RWPE1 (cell line): ENCODE data around the gene INPP5F.

Source experiments
- CTCF ChIA-PET: fragments of 350-600 bp; sonication (Branson Sonifier 250); formaldehyde crosslinking; extraction: SDS; loops from one replicate; lab custom pipeline; 2021; lab: Yijun Ruan, JAX
- POLR2A ChIA-PET: fragments of 400-600 bp; formaldehyde crosslinking; extraction: SDS; loops from one replicate; lab custom pipeline; 2020; ENCODE audit warnings: antibody characterized with exemption; ENCODE audit not compliant: low non-redundant PET; lab: Yijun Ruan, JAX
- DNase-seq: peaks from one replicate; pipeline ENCODE4 v3.0.0; 2012; ENCODE audit warnings: low spot score
- H3K27ac ChIP-seq: fragments of 450-650 bp; 2 replicates; pipeline ENCODE4 v1.5.1; 2017
- TF ChIP-seq, protein P1 (sequence below): fragments of 450-650 bp; conservative IDR thresholded peaks from 2 replicates; pipeline ENCODE4 v1.5.1; 2017; ENCODE audit warnings: low read depth, mild to moderate bottlenecking

The INPP5F gene

GRCh38 chr10:119728172-119728800 lies 2.4 kb downstream of the INPP5F start:
- H3K27ac ChIP-seq: no peak overlapping the region
- ChIA-PET POLR2A (interaction anchor here (0.5 kb wide), 1 partner anchor 97 kb away, joined by 12 read pairs; no protein-coding TSS in a partner anchor), CTCF (no interaction called here)
- TF ChIP-seq, protein P1, sequence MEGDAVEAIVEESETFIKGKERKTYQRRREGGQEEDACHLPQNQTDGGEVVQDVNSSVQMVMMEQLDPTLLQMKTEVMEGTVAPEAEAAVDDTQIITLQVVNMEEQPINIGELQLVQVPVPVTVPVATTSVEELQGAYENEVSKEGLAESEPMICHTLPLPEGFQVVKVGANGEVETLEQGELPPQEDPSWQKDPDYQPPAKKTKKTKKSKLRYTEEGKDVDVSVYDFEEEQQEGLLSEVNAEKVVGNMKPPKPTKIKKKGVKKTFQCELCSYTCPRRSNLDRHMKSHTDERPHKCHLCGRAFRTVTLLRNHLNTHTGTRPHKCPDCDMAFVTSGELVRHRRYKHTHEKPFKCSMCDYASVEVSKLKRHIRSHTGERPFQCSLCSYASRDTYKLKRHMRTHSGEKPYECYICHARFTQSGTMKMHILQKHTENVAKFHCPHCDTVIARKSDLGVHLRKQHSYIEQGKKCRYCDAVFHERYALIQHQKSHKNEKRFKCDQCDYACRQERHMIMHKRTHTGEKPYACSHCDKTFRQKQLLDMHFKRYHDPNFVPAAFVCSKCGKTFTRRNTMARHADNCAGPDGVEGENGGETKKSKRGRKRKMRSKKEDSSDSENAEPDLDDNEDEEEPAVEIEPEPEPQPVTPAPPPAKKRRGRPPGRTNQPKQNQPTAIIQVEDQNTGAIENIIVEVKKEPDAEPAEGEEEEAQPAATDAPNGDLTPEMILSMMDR: no peak
- DNase-seq: no peak

DNA sequence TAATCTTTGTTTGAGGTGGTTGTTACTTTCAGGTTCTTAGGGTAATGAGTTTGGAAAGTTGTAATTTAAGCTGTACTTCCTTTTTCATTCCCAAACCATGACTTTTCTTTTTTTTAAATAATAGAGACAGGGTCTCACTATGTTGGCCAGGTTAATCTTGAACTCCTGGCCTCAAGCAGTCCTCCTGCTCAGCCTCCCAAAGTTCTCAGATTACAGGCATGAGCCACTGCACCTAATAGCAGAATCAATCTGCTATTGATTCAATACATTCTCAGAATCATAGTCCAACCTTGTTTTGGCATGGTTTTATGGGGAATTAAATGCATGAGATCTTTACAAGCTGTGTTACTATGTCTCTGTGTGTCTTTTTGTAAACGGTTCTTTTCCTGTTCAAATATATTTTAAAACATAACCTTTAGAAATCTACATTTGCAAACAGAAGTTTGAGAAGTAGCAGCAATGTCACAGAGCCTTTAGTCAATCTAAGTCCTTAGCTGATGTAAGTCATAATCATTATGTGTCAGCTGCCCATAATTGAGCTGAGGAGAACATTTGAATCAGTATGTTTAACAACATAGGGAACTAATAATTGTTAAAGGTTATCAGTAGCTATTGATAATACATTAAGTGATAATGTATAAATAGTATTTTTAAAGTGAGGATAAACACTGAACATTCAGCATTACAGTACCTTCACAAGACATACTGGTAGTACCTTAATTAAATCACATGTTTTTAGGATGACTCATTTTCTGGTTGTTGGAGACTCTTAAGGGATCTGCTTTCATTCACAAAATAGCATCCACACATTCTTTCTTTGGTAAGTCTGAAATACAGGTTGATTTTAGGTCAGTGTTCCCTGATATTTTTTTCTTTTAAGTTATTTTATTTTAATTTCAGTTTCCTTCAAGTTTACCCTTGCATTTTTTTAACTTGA lies 8.8 kb downstream of the INPP5F start:
- peak; percentile 83 for DNase-seq
- POLR2A ChIA-PET: no interaction called here
- CTCF ChIA-PET: interaction anchor here (0.6 to 1.2 kb wide), 2 partner anchors 85 to 126 kb away, joined by 3 read pairs; no protein-coding TSS in a partner anchor
- H3K27ac ChIP-seq: no peak overlapping the region
- TF ChIP-seq, protein P1: no peak

DNA sequence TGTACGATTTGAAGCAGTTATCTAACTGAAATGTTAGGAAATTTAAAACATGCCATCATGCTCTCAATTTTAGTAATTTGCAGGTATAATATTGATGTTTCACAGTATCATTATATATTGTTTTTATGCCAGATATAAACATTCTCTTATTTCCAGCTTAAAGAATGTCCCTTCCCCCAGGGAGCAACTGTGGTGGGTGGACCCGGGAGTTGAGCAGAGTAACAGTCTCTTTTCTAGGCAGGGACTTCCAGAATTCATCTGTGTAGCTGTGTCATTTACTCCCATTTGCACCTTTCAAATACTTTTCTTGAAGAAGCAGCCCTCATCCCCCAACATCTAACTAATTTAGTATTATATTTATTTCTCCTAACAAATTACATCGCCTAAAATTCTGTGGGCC lies 9.6 kb downstream of the INPP5F start:
- TF ChIP-seq, protein P1: no peak
- CTCF ChIA-PET: interaction anchor here (0.6 to 1.2 kb wide), 2 partner anchors 76 to 127 kb away, joined by 3 read pairs; no protein-coding TSS in a partner anchor

DNA sequence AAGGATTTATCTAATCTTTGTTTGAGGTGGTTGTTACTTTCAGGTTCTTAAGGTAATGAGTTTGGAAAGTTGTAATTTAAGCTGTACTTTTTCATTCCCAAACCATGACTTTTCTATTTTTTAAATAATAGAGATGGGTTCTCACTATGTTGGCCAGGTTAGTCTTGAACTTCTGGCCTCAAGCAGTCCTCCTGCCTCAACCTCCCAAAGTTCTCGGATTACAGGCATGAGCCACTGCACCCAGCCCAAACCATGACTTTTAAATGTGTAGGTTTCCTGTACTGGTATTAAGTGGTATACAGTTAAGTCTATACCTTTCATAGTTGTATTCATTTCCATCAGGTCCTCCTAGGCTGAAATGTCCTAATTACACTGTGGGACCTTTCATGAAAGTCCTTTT lies 10.4 kb downstream of the INPP5F start:
- H3K27ac ChIP-seq: no peak overlapping the region
- ChIA-PET POLR2A (no interaction called here), CTCF (interaction anchor here (1.2 to 1.8 kb wide), 2 partner anchors 14 to 128 kb away, joined by 3 to 6 read pairs; no protein-coding TSS in a partner anchor)
- TF ChIP-seq, protein P1: no peak
- no peak for DNase-seq

More for the DNA sequence above, 9.6 kb downstream of the INPP5F start:
- no peak for DNase-seq
- POLR2A ChIA-PET: no interaction called here
- no peak overlapping the region for H3K27ac ChIP-seq

GRCh38 chr10:119737039-119737663 lies 11.3 kb downstream of the INPP5F start:
- POLR2A ChIA-PET: interaction anchor here (1.2 kb wide), 1 partner anchor 11 kb away, joined by 3 read pairs; the partner anchor contains the start of gene INPP5F
- no peak for DNase-seq
- CTCF ChIA-PET: interaction anchor here (0.8 to 1.8 kb wide), 2 partner anchors 14 to 50 kb away, joined by 6 to 7 read pairs; no protein-coding TSS in a partner anchor
- TF ChIP-seq, protein P1: no peak
- peak overlapping the region; percentile 57 for H3K27ac ChIP-seq
